22Rv1 (cell line): ENCODE data around the gene CD180.

Experiments used
- CTCF ChIP-seq: fragments of 450-650 bp; IDR thresholded peaks from 2 replicates; pipeline ENCODE4 v1.5.1; 2017; ENCODE audit warnings: mild to moderate bottlenecking
- ZFX ChIP-seq: fragments of 450-650 bp; IDR thresholded peaks from 2 replicates; pipeline ENCODE4 v1.6.1; 2017; ENCODE audit warnings: antibody characterized with exemption, borderline replicate concordance

- no peak for TF ChIP-seq CTCF
- no peak for TF ChIP-seq ZFX
These were observed 14.9 kb downstream of the CD180 start for GRCh38 chr5:67181648-67182221.
